ENCODE results near the gene RNF166. TPM values are rescaled to one million over a fixed set of nuclear protein-coding genes. Genes with fewer than 3 reads are reported as not detected.

Gene RNF166
- total and polyA plus RNA-seq, 2 donors = 10.0 to 19.6 TPM

- 60% methylated on average over 42 of the region's 42 CpGs for WGBS
- H3K4me1 ChIP-seq (ENCODE audit: insufficient read depth) = no peaks in the 10 kb centered on the region
- H3K27ac ChIP-seq (ENCODE audit: low read depth) = peak overlapping the region; percentile 58
- DNase-seq (ENCODE audit: extremely low spot score) = no peak
- peaks cover 6% of the 10 kb centered on the region for H3K36me3 ChIP-seq (ENCODE audit: insufficient read depth)
- H3K4me3 ChIP-seq (ENCODE audit: low read depth, low read length) = peak overlapping the region; percentile 13
Observed at GRCh38 chr16:88700636-88701482, 5.3 kb downstream of the RNF166 start.

- H3K36me3 ChIP-seq (ENCODE audit: insufficient read depth) = peaks cover 6% of the 10 kb centered on the region
- no peak for DNase-seq (ENCODE audit: extremely low spot score)
- 84% methylated on average over 14 of the region's 14 CpGs for WGBS
- H3K4me1 ChIP-seq (ENCODE audit: insufficient read depth) = no peaks in the 10 kb centered on the region
- no peak overlapping the region for H3K4me3 ChIP-seq (ENCODE audit: low read depth, low read length)
- no peak overlapping the region for H3K27ac ChIP-seq (ENCODE audit: low read depth)
Observed at GRCh38 chr16:88700322-88700635, 5.9 kb downstream of the RNF166 start.

- DNase-seq (ENCODE audit: extremely low spot score) = no peak
- Histone ChIP-seq H3K36me3 (ENCODE audit: insufficient read depth) (peaks cover 6% of the 10 kb centered on the region), H3K4me1 (ENCODE audit: insufficient read depth) (no peaks in the 10 kb centered on the region), H3K4me3 (ENCODE audit: low read depth, low read length) (no peak overlapping the region), H3K27ac (ENCODE audit: low read depth) (no peak overlapping the region)
- WGBS = 94% methylated on average over 16 of the region's 16 CpGs
Observed at GRCh38 chr16:88699180-88699579, 7.0 kb downstream of the RNF166 start.

DNA sequence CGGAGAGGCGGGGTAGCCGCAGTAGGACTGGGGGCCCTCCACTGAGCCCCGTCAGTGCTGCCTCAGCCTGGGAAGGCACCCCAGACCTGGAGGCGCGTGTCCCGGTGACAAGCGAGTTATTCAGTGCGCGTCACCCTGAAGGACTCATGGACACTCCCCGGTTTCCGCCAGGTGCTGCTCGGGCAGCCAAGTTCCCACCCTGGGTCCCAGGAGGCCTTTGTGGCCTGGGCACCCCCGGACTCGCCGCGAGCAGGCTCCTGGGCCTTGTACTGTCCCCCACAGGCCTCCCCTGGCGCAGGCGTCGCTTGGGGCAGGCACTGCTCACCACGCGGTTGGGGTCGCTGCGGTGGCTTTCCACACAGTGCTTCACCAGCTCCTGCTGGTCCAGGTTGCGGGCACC, 7.6 kb downstream of the RNF166 start:
- Histone ChIP-seq H3K27ac (ENCODE audit: low read depth) (no peak overlapping the region), H3K4me3 (ENCODE audit: low read depth, low read length) (no peak overlapping the region), H3K4me1 (ENCODE audit: insufficient read depth) (no peaks in the 10 kb centered on the region), H3K36me3 (ENCODE audit: insufficient read depth) (peaks cover 6% of the 10 kb centered on the region)
- DNase-seq (ENCODE audit: extremely low spot score) = no peak
- 95% methylated on average over 25 of the region's 25 CpGs for WGBS

DNA sequence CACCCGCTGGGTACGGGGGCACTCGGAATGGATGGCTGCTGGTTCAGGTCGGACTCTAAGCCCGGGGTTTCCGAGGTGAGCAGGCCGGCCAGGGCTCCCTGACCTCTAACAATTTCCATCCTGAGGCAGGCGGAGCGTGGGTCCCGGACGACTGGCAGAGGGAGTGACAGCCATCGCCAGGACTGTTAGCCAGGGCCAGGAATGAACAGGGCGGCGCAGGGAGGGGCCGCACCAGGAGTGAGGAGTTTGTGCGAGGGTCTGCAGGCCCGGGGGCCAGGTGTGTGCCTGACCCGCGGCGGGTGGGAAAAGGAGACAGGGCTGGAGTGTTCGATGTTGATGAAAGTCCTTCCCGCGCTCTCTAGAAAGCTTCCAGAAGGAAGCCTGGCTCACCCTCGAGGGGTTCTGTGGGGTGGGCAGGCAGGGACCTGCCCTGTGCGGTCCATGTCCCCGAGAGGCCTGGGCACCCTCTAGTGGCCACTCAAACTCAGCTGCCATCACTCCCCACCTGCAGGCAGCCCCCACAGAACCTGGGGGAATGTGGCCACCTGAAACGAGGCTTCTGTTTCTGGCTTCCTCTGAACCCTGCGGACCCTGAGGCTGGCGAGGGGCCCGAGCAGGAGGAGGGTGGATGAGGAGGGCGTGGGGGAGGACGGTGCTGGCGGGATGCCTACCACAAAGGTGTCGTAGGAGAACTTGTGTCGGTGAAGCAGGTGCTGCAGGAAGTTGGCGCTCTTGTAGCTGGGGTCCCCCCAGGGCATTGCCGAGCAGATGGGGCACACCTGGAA, 8.2 kb downstream of the RNF166 start:
- WGBS = 87% methylated on average over 37 of the region's 37 CpGs
- DNase-seq (ENCODE audit: extremely low spot score) = no peak
- H3K4me1 ChIP-seq (ENCODE audit: insufficient read depth) = no peaks in the 10 kb centered on the region
- H3K4me3 ChIP-seq (ENCODE audit: low read depth, low read length) = no peak overlapping the region
- no peak overlapping the region for H3K27ac ChIP-seq (ENCODE audit: low read depth)
- peaks cover 6% of the 10 kb centered on the region for H3K36me3 ChIP-seq (ENCODE audit: insufficient read depth)

DNA sequence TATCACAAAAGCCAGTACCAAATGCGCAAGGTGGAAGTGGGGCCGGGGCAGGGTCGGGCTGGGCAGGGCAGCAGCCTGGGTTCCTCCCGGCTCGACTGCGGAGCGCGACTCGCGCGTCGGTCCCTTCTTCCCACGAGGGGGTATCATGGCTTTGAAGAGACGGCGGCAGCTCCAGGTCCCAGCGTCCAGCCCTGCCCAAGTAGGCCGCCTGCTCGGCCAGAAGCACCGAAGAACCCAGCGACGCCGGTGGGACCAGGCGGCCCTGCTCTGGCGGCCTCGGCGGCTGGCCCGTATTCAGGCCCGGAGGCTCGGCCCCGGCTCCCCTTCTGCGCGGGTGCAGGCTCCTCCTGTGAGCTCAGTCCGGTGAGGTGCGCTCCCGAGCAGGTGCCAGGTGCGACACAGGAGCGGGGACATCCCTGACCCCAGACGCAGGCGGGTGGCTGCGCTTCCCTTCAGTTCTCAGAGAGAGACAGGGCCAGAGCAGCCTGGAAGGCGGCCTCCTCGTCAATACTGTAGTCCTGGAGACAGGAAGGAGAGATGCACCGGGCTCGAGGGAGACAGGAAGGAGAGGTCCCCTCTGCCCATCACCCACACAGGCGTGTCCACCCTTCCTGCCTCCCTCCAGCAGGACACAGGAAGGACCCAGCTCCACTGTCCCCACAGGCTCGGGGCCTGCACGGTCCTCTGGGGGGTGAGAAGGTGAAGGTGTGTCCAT, 8.9 kb downstream of the RNF166 start:
- Histone ChIP-seq H3K36me3 (ENCODE audit: insufficient read depth) (peaks cover 6% of the 10 kb centered on the region), H3K4me3 (ENCODE audit: low read depth, low read length) (no peak overlapping the region), H3K4me1 (ENCODE audit: insufficient read depth) (no peaks in the 10 kb centered on the region), H3K27ac (ENCODE audit: low read depth) (no peak overlapping the region)
- WGBS = 91% methylated on average over 47 of the region's 47 CpGs
- no peak for DNase-seq (ENCODE audit: extremely low spot score)

GRCh38 chr16:88696441-88696840, 9.8 kb downstream of the RNF166 start:
- Histone ChIP-seq H3K4me3 (ENCODE audit: low read depth, low read length) (no peak overlapping the region), H3K36me3 (ENCODE audit: insufficient read depth) (peaks cover 6% of the 10 kb centered on the region), H3K4me1 (ENCODE audit: insufficient read depth) (no peaks in the 10 kb centered on the region), H3K27ac (ENCODE audit: low read depth) (no peak overlapping the region)
- 82% methylated on average over 14 of the region's 14 CpGs for WGBS
- DNase-seq (ENCODE audit: extremely low spot score) = no peak

DNA sequence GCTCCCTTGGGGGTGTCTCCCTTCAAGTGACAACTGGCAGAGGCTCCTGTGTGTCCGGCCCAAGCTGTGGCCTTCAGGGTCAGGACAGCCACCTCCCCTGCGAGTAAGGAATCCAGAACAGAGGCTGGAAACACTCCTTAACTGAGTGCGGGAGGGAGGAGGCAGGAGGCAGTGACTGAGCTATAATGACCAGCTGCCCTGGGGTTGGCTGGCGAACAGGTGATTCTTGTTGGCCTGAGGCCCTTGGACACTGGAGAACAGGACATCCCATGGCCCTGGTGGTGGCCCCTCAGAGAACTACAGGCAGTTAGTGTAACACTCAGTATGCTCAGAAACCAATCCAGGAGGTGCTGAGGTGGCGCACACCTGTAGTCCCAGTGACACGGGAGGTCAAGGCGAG, 10.5 kb downstream of the RNF166 start:
- no peak overlapping the region for H3K27ac ChIP-seq (ENCODE audit: low read depth)
- no peak overlapping the region for H3K4me3 ChIP-seq (ENCODE audit: low read depth, low read length)
- no peak for DNase-seq (ENCODE audit: extremely low spot score)
- 91% methylated on average over 7 of the region's 7 CpGs for WGBS
- no peaks in the 10 kb centered on the region for H3K4me1 ChIP-seq (ENCODE audit: insufficient read depth)
- peaks cover 6% of the 10 kb centered on the region for H3K36me3 ChIP-seq (ENCODE audit: insufficient read depth)

GRCh38 chr16:88695218-88695617, 11.0 kb downstream of the RNF166 start:
- Histone ChIP-seq H3K4me3 (ENCODE audit: low read depth, low read length) (no peak overlapping the region), H3K27ac (ENCODE audit: low read depth) (no peak overlapping the region), H3K36me3 (ENCODE audit: insufficient read depth) (peaks cover 6% of the 10 kb centered on the region), H3K4me1 (ENCODE audit: insufficient read depth) (no peaks in the 10 kb centered on the region)
- 81% methylated on average over 15 of the region's 15 CpGs for WGBS
- DNase-seq (ENCODE audit: extremely low spot score) = no peak

GRCh38 chr16:88694221-88695087, 11.8 kb downstream of the RNF166 start:
- H3K4me3 ChIP-seq (ENCODE audit: low read depth, low read length) = no peak overlapping the region
- 89% methylated on average over 37 of the region's 37 CpGs for WGBS

DNA sequence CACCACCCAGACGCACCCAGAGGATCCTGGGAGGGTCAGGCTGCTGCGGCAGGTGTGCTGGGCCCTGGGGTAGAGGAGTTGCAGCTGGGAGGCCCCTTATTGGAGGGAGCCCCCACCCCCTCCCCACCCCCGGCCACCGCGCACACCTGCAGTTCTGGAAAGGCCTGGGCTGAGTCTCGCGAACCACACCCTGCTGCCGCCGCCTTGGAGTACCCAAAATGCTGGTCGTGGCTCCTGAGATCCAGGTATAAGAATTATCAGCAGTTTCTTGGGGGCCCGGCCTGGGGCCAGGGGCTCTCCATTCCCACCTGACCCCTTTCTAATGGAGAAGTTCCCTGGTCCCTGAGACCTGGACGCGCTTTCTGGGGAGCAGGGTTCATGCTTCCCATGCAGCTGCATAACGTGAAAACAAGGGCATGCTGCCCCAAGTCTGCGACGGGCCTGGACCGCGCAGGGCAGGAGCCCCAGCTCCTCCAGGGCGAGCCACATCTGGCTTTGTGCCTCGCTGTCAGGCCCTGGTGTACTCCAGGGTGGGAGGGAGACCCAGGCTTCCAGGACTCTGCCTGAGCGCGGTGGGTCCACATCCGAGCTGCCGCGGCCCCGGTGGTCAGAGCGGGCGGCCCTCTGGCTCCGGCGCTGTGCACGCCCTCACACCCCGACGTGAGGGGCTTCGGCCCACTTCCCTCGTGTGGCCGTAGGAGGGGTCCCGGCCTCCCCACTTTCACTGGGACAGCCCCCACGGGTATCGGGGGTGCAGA, 12.6 kb downstream of the RNF166 start:
- no peaks in the 10 kb centered on the region for H3K4me1 ChIP-seq (ENCODE audit: insufficient read depth)
- peaks cover 6% of the 10 kb centered on the region for H3K36me3 ChIP-seq (ENCODE audit: insufficient read depth)
- no peak overlapping the region for H3K27ac ChIP-seq (ENCODE audit: low read depth)
- DNase-seq (ENCODE audit: extremely low spot score) = no peak
- H3K4me3 ChIP-seq (ENCODE audit: low read depth, low read length) = no peak overlapping the region
- WGBS = 89% methylated on average over 39 of the region's 39 CpGs

More at GRCh38 chr16:88694221-88695087, 11.8 kb downstream of the RNF166 start:
- DNase-seq (ENCODE audit: extremely low spot score) = no peak
- peaks cover 6% of the 10 kb centered on the region for H3K36me3 ChIP-seq (ENCODE audit: insufficient read depth)
- H3K27ac ChIP-seq (ENCODE audit: low read depth) = no peak overlapping the region
- H3K4me1 ChIP-seq (ENCODE audit: insufficient read depth) = no peaks in the 10 kb centered on the region

DNA sequence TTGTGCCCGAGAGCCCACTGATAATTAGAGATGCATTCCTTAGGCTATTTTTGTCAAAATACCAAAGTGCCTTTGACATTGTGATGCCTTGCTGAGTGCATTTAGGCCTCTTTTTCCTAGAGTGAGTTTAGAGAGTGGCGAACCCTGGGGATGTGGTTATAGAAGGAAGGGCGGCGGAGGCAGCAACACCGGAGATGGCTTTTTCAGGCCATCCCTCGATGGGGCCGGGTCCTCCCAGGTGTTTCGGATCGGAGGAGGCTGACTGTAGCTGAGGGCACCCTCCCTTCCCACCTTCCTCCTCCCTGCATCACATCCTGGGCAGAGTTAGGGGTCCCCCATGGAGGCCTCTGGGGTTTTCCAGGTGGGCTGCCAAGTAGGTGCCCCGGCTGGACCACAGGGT, 13.3 kb downstream of the RNF166 start:
- no peak overlapping the region for H3K4me3 ChIP-seq (ENCODE audit: low read depth, low read length)
- H3K36me3 ChIP-seq (ENCODE audit: insufficient read depth) = peaks cover 1% of the 10 kb centered on the region
- DNase-seq (ENCODE audit: extremely low spot score) = no peak
- WGBS = 90% methylated on average over 10 of the region's 10 CpGs
- H3K27ac ChIP-seq (ENCODE audit: low read depth) = no peak overlapping the region
- H3K4me1 ChIP-seq (ENCODE audit: insufficient read depth) = no peaks in the 10 kb centered on the region
